Lower lobe of right lung (tissue), 2 donors: ENCODE measurements around the gene F2RL3. TPM values are rescaled to one million over a fixed set of nuclear protein-coding genes. Genes with fewer than 3 reads are reported as not detected.

ENCODE experiments used
- ATAC-seq, 2 donors: fragments of 200-7000 bp; cut with Tn5 transposase; one replicate each; pipeline ENCODE4 v1.9.1; 2020 to 2022; ENCODE audit warnings: mild to moderate bottlenecking in 2 of 2, moderate library complexity in 2 of 2
- DNase-seq: peaks from one replicate; pipeline ENCODE4 v3.0.0-alpha.2; 2020
- H3K27ac ChIP-seq: fragments of 200-600 bp; one replicate; pipeline ENCODE4 v1.8.0; 2022
- H3K27me3 ChIP-seq: fragments of 200-600 bp; one replicate; pipeline ENCODE4 v1.8.0; 2022; ENCODE audit warnings: low read depth
- H3K36me3 ChIP-seq: fragments of 200-600 bp; one replicate; pipeline ENCODE4 v1.8.0; 2022; ENCODE audit warnings: mild to moderate bottlenecking
- H3K4me1 ChIP-seq: fragments of 200-600 bp; one replicate; pipeline ENCODE4 v1.8.0; 2022
- H3K4me3 ChIP-seq: fragments of 200-600 bp; one replicate; pipeline ENCODE4 v1.8.0; 2022; ENCODE audit warnings: mild to moderate bottlenecking
- H3K9me3 ChIP-seq: fragments of 200-600 bp; one replicate; pipeline ENCODE4 v1.8.0; 2022
- intact Hi-C: fragments of 100-400 bp; cut with DNase I; formaldehyde crosslinking; loops from one replicate; pipeline ENCODE4 v1.11.0; 2022
- total RNA-seq: library from RNA; stranded (reverse); fragmentation: NEBNext Ultra II Directional; extraction: Animal tissue kit (Norgen Biotek cat#: 25700); gene quantifications from one replicate; pipeline ENCODE4 v1.2.1, GENCODE V29; 2021
- TF ChIP-seq, protein P1 (sequence below): fragments of 200-600 bp; IDR thresholded peaks from one replicate; pipeline ENCODE4 v1.8.0; 2022; ENCODE audit warnings: antibody characterized with exemption, mild to moderate bottlenecking
- donor health status: DM: no; HTN: yes; CAD: no; lungs with severe emphysema.

Gene F2RL3
- total RNA-seq, 1 donor from 2014 or later, result 22.5 TPM

DNA sequence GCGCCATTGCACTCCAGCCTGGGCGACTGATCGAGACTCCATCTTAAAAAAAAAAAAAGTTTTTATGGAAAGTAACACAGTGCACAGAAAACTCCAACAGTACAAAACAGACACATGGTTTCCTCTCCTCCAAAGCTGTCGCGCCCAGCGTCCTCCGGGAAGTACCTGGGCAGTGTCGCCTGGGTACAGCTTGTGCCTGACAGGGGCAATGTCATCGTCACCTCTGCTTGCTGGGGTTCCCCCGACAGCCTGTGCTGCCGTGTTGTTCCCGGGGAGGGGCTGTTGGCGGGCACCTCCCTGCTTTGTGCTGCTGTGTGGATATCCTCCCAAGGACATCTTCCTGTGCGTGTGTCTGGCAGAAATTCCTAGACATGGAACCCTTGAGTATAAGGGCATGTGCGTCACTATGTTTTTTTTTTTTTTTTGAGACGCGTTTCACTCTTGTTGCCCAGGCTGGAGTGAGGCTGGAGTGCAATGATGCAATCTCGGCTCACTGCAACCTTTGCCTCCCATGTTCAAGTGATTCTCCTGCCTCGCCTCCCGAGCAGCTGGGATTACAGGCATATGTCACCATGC, 2.4 kb upstream of the F2RL3 start:
- peaks cover 31% of the 10 kb centered on the region for H3K4me1 ChIP-seq
- H3K36me3 ChIP-seq, result no peaks in the 10 kb centered on the region
- TF ChIP-seq, protein P1, sequence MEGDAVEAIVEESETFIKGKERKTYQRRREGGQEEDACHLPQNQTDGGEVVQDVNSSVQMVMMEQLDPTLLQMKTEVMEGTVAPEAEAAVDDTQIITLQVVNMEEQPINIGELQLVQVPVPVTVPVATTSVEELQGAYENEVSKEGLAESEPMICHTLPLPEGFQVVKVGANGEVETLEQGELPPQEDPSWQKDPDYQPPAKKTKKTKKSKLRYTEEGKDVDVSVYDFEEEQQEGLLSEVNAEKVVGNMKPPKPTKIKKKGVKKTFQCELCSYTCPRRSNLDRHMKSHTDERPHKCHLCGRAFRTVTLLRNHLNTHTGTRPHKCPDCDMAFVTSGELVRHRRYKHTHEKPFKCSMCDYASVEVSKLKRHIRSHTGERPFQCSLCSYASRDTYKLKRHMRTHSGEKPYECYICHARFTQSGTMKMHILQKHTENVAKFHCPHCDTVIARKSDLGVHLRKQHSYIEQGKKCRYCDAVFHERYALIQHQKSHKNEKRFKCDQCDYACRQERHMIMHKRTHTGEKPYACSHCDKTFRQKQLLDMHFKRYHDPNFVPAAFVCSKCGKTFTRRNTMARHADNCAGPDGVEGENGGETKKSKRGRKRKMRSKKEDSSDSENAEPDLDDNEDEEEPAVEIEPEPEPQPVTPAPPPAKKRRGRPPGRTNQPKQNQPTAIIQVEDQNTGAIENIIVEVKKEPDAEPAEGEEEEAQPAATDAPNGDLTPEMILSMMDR, result no peak
- H3K27me3 ChIP-seq, result no peaks in the 10 kb centered on the region
- DNase-seq (peak; percentile 84), ATAC-seq (peak; percentile 90)
- peak overlapping the region; percentile 84 for H3K27ac ChIP-seq
- H3K9me3 ChIP-seq, result peaks cover 22% of the 10 kb centered on the region
- H3K4me3 ChIP-seq, result peak overlapping the region; percentile 25
- intact Hi-C loops, result no loop called here

DNA sequence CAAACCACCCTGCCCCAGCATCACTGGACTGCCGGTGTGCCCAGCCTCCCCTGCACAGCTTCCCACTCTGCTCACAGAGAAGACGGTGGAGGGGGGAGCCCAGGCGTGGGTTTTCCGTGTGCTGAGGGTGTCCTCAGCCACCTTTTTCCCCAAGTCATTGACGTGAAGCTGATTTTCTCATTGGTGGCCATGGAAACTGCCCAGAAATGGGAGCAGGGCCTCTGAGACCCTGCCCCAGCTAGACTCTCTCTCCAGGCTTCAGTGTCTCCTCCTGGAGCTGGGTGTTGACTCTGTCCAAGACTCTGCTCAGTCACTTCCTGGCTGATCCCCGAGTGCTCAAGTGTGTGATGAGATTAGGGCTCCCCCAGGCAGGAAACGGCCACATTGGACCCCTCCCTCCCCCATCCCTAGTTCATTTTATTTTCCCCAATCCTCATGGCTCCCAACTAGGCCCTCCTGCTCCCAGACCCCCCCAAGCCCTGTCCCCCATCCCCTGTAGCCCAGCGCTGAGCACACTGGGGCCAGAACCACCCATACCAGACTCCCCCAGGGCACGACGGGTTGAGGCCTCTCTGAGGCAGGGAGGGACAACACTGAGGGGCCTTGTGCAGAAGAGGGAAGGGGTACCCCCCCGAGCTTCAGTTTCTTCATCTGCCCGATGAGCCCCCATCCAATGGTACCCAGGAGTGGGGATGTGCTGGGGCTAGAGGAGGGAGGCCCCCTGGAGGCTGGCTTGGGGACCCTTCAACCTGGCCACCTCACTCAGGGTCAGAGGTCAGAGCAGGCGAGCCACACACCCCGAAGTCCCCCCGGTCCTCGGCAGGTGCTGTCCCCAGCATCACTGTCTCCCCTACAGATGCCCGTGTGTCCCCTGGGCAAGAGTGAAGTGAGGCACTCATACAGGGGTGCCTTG, 1.2 kb upstream of the F2RL3 start:
- DNase-seq (no peak), ATAC-seq (no peak)
- no peak overlapping the region for H3K4me3 ChIP-seq
- peaks cover 31% of the 10 kb centered on the region for H3K4me1 ChIP-seq
- H3K27ac ChIP-seq, result peak overlapping the region; percentile 84
- no peaks in the 10 kb centered on the region for H3K27me3 ChIP-seq
- intact Hi-C loops, result no loop called here
- TF ChIP-seq, protein P1, result no peak
- peaks cover 10% of the 10 kb centered on the region for H3K9me3 ChIP-seq
- H3K36me3 ChIP-seq, result no peaks in the 10 kb centered on the region

DNA sequence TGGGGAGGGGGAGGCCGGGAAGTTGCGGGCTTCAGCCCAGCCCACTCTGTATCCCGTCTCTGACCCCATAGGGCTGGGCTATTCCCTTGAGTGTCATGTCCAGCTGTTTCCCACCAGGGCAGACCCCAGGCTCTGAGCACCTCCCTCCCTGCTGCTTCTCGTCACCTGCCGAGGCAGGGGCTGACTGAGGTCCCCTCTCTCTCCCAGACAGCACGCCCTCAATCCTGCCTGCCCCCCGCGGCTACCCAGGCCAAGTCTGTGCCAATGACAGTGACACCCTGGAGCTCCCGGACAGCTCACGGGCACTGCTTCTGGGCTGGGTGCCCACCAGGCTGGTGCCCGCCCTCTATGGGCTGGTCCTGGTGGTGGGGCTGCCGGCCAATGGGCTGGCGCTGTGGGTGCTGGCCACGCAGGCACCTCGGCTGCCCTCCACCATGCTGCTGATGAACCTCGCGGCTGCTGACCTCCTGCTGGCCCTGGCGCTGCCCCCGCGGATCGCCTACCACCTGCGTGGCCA, 625 bp downstream of the F2RL3 start:
- H3K9me3 ChIP-seq, result no peaks in the 10 kb centered on the region
- peak overlapping the region; percentile 84 for H3K27ac ChIP-seq
- no peaks in the 10 kb centered on the region for H3K27me3 ChIP-seq
- DNase-seq, result no peak
- ATAC-seq, result peak; percentile 7 to 21
- intact Hi-C loops, result no loop called here
- H3K4me1 ChIP-seq, result peaks cover 49% of the 10 kb centered on the region
- H3K4me3 ChIP-seq, result peak overlapping the region; percentile 49
- no peaks in the 10 kb centered on the region for H3K36me3 ChIP-seq
- TF ChIP-seq, protein P1, result no peak

DNA sequence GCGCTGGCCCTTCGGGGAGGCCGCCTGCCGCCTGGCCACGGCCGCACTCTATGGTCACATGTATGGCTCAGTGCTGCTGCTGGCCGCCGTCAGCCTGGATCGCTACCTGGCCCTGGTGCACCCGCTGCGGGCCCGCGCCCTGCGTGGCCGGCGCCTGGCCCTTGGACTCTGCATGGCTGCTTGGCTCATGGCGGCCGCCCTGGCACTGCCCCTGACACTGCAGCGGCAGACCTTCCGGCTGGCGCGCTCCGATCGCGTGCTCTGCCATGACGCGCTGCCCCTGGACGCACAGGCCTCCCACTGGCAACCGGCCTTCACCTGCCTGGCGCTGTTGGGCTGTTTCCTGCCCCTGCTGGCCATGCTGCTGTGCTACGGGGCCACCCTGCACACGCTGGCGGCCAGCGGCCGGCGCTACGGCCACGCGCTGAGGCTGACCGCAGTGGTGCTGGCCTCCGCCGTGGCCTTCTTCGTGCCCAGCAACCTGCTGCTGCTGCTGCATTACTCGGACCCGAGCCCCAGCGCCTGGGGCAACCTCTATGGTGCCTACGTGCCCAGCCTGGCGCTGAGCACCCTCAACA, 1.2 kb downstream of the F2RL3 start:
- DNase-seq, result no peak
- Histone ChIP-seq H3K36me3 (no peaks in the 10 kb centered on the region), H3K4me3 (peak overlapping the region; percentile 49), H3K27ac (peak overlapping the region; percentile 84), H3K4me1 (peaks cover 49% of the 10 kb centered on the region), H3K9me3 (no peaks in the 10 kb centered on the region), H3K27me3 (no peaks in the 10 kb centered on the region)
- TF ChIP-seq, protein P1, result no peak
- no peak for ATAC-seq
- intact Hi-C loops, result no loop called here

DNA sequence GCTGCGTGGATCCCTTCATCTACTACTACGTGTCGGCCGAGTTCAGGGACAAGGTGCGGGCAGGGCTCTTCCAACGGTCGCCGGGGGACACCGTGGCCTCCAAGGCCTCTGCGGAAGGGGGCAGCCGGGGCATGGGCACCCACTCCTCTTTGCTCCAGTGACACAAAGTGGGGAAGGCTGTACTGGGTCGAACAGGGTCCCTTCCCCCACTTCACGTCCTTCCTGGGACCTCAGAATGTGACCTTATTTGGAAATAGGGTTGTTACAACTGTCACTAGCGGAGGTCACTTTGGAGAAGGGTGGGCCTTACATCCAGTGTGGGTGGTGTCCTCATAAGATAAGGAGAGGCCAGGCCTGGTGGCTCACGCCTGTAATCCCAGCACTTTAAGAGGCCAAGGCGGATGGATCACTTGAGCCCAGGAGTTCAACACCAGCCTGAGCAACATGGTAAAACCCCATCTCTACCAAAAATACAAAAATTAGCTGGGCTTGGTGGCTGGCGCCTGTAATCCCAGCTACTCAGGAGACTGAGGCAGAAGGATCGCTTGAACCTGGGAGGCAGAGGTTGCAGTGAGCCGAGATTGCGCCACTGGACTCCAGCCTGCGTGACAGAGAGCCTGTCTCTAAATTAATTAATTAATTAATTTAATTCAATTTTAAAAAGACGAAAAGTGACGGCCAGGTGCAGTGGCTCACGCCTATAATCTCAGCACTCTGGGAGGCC, 1.8 kb downstream of the F2RL3 start:
- intact Hi-C loops, result no loop called here
- ATAC-seq (no peak), DNase-seq (no peak)
- Histone ChIP-seq H3K36me3 (no peaks in the 10 kb centered on the region), H3K4me1 (peaks cover 51% of the 10 kb centered on the region), H3K27me3 (no peaks in the 10 kb centered on the region), H3K4me3 (peak overlapping the region; percentile 49), H3K27ac (peak overlapping the region; percentile 84), H3K9me3 (no peaks in the 10 kb centered on the region)
- TF ChIP-seq, protein P1, result no peak
